HL-60/S4 (cell line): ENCODE results near the gene NADK.

ENCODE experiments used
- in situ Hi-C: fragments of 300-500 bp; cut with MboI; formaldehyde crosslinking; loops from 2 replicates; pipeline ENCODE4 v1.14.3; 2022; ENCODE audit warnings: low sequenced_read_pairs

NADK gene

GRCh38 chr1:1786836-1787605 is 8.8 kb upstream of the NADK start:
- in situ Hi-C loops = no loop called here

- in situ Hi-C loops = no loop called here
Measured at GRCh38 chr1:1785666-1786065, 7.4 kb upstream of the NADK start.

GRCh38 chr1:1784933-1785332 is 6.7 kb upstream of the NADK start:
- in situ Hi-C loops = no loop called here

GRCh38 chr1:1783320-1783719 is 5.0 kb upstream of the NADK start:
- in situ Hi-C loops = no loop called here

- in situ Hi-C loops = no loop called here
Measured at GRCh38 chr1:1782399-1783221, 4.3 kb upstream of the NADK start.

- in situ Hi-C loops = no loop called here
Measured at GRCh38 chr1:1781526-1781903, 3.2 kb upstream of the NADK start.

- in situ Hi-C loops = no loop called here
Measured at GRCh38 chr1:1780598-1781525, 2.6 kb upstream of the NADK start.

GRCh38 chr1:1779691-1780597 is 1.7 kb upstream of the NADK start:
- in situ Hi-C loops = no loop called here

- in situ Hi-C loops = no loop called here
Measured at GRCh38 chr1:1779320-1779675, 1.0 kb upstream of the NADK start.

GRCh38 chr1:1778663-1779319 is 521 bp upstream of the NADK start:
- in situ Hi-C loops = no loop called here

- in situ Hi-C loops = no loop called here
Measured at GRCh38 chr1:1777583-1777899, 729 bp downstream of the NADK start.

- in situ Hi-C loops = no loop called here
Measured at GRCh38 chr1:1776672-1777582, 1.3 kb downstream of the NADK start.

- in situ Hi-C loops = no loop called here
Measured at GRCh38 chr1:1775327-1776226, 2.7 kb downstream of the NADK start.

GRCh38 chr1:1773874-1774273 is 4.4 kb downstream of the NADK start:
- in situ Hi-C loops = no loop called here

GRCh38 chr1:1771096-1771495 is 7.2 kb downstream of the NADK start:
- in situ Hi-C loops = no loop called here

- in situ Hi-C loops = no loop called here
Measured at GRCh38 chr1:1770102-1770501, 8.2 kb downstream of the NADK start.

- in situ Hi-C loops = no loop called here
Measured at GRCh38 chr1:1768249-1768992, 9.8 kb downstream of the NADK start.
